ENCODE measurements around the gene ADGRD1. TPM values are rescaled to one million over a fixed set of nuclear protein-coding genes. Genes with fewer than 3 reads are reported as not detected.
A peak's percentile ranks its signal among the peaks of the same experiment; 100 is the strongest.

The ADGRD1 gene
- total and polyA plus RNA-seq, 4 donors, result 9.9 to 15.4 (median 12.7) TPM

DNA sequence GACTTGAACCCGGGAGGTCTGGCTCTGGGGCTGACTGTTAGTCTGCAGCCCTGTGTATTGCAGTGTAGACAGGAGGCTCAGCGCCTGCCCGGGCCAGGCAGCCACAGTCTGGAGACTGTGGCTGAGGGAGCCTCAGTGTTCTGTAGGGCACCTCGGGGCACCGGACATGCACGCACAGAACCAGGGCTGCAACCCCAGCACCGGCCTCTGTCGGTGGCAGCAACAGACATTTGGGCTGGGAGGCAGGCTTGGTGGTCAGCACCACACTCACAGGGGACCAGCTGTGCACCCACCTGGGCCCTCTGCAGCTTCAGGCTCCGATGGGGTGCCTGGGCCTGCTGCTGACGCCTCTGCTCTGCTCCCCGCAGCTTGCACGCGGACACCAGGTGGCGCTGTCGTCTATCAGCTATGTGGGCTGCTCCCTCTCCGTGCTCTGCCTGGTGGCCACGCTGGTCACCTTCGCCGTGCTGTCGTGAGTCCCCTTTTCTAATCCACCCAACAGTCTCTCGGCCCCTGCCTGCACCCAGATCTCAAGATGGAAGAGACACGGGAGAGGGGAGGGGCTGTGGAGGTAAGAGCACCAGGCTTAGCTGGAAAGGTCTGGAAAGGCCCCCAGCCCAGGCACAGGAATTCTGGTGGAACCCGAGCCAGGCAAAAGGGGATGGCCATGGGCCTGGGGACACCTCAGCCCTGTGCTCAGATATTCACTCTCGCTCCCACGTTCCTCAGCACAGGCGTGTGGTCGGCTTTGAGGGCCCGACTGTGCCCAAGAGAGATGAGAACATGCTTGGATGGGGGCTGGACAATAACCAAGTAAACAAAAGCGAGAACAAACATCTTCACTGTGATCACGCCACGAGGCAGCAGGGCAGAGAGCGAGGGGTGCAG, 151.0 kb downstream of the ADGRD1 start:
- Histone ChIP-seq H3K4me3 (ENCODE audit: low read depth, low read length) (no peak overlapping the region), H3K27ac (ENCODE audit: low read depth, low read length) (no peak overlapping the region), H3K27me3 (ENCODE audit: control insufficient read depth, insufficient read depth, low read length) (no peaks in the 10 kb centered on the region), H3K36me3 (ENCODE audit: control insufficient read depth, insufficient read depth, low read length) (no peaks in the 10 kb centered on the region), H3K9me3 (ENCODE audit: control insufficient read depth, insufficient read depth, low read length) (peaks cover 3% of the 10 kb centered on the region), H3K4me1 (ENCODE audit: control insufficient read depth, insufficient read depth, low read length) (peaks cover 45% of the 10 kb centered on the region)
- 54% methylated on average over 25 of the region's 32 CpGs for WGBS (ENCODE audit: insufficient coverage)
- peak; percentile 60 to 96 (median 78) for DNase-seq (ENCODE audit: low read depth in 4 of 6, low spot score in 6 of 6)

DNA sequence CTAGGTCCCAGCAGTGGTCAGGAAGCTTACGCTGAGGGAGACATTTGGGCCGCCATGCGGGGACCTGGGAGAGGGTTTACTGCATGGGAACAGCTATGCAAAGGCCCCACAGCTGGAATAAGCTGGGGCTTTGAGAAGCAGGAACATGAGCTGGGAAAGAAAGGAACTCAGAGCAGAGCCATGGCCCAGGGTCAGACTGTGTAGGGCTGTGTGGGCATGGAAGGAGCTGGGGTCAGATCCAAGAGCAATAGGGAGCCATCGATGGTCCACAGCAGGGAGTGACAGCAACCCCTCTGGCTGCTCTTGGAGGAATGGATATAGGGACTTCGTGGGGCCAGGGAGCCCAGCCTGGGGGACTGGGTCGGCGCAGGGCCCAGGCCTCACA, 151.6 kb downstream of the ADGRD1 start:
- Histone ChIP-seq H3K4me1 (ENCODE audit: control insufficient read depth, insufficient read depth, low read length) (peaks cover 45% of the 10 kb centered on the region), H3K36me3 (ENCODE audit: control insufficient read depth, insufficient read depth, low read length) (no peaks in the 10 kb centered on the region), H3K4me3 (ENCODE audit: low read depth, low read length) (no peak overlapping the region), H3K27me3 (ENCODE audit: control insufficient read depth, insufficient read depth, low read length) (no peaks in the 10 kb centered on the region), H3K9me3 (ENCODE audit: control insufficient read depth, insufficient read depth, low read length) (peaks cover 3% of the 10 kb centered on the region), H3K27ac (ENCODE audit: low read depth, low read length) (no peak overlapping the region)
- WGBS (ENCODE audit: insufficient coverage), result 90% methylated on average over 7 of the region's 7 CpGs
- no peak for DNase-seq (ENCODE audit: low read depth in 4 of 6, low spot score in 6 of 6)

DNA sequence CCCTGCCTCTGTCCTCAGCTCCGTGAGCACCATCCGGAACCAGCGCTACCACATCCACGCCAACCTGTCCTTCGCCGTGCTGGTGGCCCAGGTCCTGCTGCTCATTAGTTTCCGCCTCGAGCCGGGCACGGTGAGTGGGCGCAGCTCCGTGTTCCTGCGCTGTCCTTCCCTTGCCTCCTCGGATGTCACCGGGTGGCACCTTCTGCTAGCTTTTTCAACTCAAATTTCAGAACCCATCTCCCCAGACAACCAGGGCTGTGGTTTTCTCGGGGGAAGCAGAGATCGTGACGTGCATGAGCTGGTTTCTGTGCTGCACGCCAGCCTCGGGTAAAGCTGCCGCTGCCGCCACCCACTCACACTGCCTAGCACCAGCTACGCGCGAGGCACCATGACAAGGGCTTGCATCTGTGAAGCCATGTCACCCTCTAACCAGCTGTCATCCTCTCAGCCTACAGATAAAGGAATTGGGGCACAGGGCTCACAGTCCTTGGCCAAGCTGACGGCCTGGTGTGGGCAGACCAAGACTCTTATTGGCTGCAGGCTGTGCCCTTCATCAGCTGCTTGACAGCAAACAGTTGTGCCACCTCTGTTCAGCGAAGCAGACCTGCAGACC, 152.1 kb downstream of the ADGRD1 start:
- 79% methylated on average over 27 of the region's 27 CpGs for WGBS (ENCODE audit: insufficient coverage)

DNA sequence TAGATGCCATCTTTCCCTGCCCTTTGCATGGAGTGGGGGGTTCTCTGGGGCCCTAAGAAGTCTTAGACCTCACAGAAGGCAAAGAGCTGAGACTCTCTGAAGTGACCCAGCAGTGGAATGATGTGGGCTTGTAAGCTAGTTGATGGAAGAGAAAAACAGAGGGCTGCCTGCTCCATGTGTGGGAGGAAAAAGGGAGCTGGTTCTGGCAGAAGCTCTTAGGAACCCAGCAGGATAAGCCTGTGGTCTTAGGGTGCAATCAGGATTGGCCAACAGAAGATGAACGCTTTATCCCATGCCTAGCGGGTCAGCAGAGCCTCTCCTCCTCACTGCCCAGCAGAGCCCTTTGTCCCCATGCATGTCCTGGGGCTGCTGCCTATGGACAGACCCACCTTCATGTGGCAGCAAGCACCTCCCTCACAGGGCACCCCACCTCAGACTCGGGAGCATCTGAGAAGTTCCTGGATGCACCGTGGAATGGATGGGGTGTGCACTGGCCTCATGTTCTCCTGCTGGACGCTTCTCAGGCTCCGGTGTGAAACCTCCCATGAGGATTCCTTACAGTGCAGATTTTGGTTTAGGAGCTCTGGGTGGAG, 152.7 kb downstream of the ADGRD1 start:
- no peak overlapping the region for H3K27ac ChIP-seq (ENCODE audit: low read depth, low read length)
- H3K4me3 ChIP-seq (ENCODE audit: low read depth, low read length), result no peak overlapping the region
- DNase-seq (ENCODE audit: low read depth in 4 of 6, low spot score in 6 of 6), result no peak
- no peaks in the 10 kb centered on the region for H3K27me3 ChIP-seq (ENCODE audit: control insufficient read depth, insufficient read depth, low read length)
- H3K9me3 ChIP-seq (ENCODE audit: control insufficient read depth, insufficient read depth, low read length), result no peaks in the 10 kb centered on the region
- H3K36me3 ChIP-seq (ENCODE audit: control insufficient read depth, insufficient read depth, low read length), result no peaks in the 10 kb centered on the region
- H3K4me1 ChIP-seq (ENCODE audit: control insufficient read depth, insufficient read depth, low read length), result peaks cover 45% of the 10 kb centered on the region
- WGBS (ENCODE audit: insufficient coverage), result 84% methylated on average over 4 of the region's 6 CpGs

More for the DNA sequence above, 152.1 kb downstream of the ADGRD1 start:
- Histone ChIP-seq H3K4me3 (ENCODE audit: low read depth, low read length) (no peak overlapping the region), H3K27me3 (ENCODE audit: control insufficient read depth, insufficient read depth, low read length) (no peaks in the 10 kb centered on the region), H3K27ac (ENCODE audit: low read depth, low read length) (no peak overlapping the region), H3K9me3 (ENCODE audit: control insufficient read depth, insufficient read depth, low read length) (peaks cover 2% of the 10 kb centered on the region), H3K4me1 (ENCODE audit: control insufficient read depth, insufficient read depth, low read length) (peaks cover 45% of the 10 kb centered on the region), H3K36me3 (ENCODE audit: control insufficient read depth, insufficient read depth, low read length) (no peaks in the 10 kb centered on the region)
- peak in 1 of 6 donors; percentile 47 for DNase-seq (ENCODE audit: low read depth in 4 of 6, low spot score in 6 of 6)

DNA sequence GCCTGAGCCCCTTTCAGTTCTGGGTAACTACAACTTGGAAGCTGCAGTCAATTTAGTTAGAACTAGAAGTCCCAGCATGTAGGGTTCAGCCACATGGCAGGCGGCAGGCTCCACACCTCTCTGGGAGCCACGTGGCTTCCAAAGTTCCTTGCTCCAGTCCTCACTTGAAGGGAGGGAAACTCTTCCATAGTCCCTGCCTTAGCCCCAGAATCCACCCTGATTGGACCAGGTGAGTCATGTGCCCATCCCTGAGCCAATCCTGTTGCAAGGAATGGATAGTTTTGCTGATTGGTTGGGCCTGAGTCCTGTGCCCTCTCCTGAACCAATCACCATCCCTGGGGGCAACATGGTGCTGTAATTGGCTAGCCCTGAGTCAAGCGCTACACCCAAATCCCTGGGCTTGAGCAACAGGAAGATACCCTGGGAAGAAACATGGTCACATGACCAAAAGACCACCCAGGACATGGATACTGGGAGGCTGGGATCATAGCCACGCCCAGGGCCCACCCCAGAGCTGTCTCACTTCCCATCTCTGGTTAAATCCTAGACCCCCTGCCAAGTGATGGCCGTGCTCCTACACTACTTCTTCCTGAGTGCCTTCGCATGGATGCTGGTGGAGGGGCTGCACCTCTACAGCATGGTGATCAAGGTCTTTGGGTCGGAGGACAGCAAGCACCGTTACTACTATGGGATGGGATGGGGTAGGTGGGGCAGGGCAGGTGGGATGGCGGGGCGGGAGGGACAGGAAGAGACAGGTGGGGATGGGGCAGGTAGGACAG, 154.7 kb downstream of the ADGRD1 start:
- Histone ChIP-seq H3K9me3 (ENCODE audit: control insufficient read depth, insufficient read depth, low read length) (no peaks in the 10 kb centered on the region), H3K36me3 (ENCODE audit: control insufficient read depth, insufficient read depth, low read length) (no peaks in the 10 kb centered on the region), H3K4me3 (ENCODE audit: low read depth, low read length) (no peak overlapping the region), H3K27me3 (ENCODE audit: control insufficient read depth, insufficient read depth, low read length) (no peaks in the 10 kb centered on the region), H3K4me1 (ENCODE audit: control insufficient read depth, insufficient read depth, low read length) (peaks cover 41% of the 10 kb centered on the region), H3K27ac (ENCODE audit: low read depth, low read length) (no peak overlapping the region)
- 85% methylated on average over 10 of the region's 10 CpGs for WGBS (ENCODE audit: insufficient coverage)
- DNase-seq (ENCODE audit: low read depth in 4 of 6, low spot score in 6 of 6), result no peak

DNA sequence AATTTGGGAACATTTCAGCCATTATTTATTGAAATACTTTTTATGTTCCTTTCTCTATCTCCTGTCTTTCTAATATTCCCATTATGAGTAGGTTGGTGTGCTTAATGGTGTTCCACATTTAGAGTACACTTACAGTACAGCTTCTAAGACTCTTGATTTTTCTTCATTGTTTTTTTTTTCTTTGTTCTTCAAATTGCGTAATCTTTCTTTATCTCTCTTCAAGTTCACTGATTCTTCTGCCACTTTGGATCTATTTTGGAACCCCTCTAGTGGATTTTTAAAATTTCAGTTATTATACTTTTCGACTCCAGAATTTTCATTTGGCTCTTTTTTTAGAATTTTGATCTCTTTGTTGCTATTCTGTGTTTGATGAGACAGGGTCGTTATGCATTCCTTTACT, 157.7 kb downstream of the ADGRD1 start:
- Histone ChIP-seq H3K4me1 (ENCODE audit: control insufficient read depth, insufficient read depth, low read length) (peaks cover 32% of the 10 kb centered on the region), H3K4me3 (ENCODE audit: low read depth, low read length) (no peak overlapping the region), H3K27me3 (ENCODE audit: control insufficient read depth, insufficient read depth, low read length) (no peaks in the 10 kb centered on the region), H3K9me3 (ENCODE audit: control insufficient read depth, insufficient read depth, low read length) (no peaks in the 10 kb centered on the region), H3K27ac (ENCODE audit: low read depth, low read length) (no peak overlapping the region), H3K36me3 (ENCODE audit: control insufficient read depth, insufficient read depth, low read length) (no peaks in the 10 kb centered on the region)
- DNase-seq (ENCODE audit: low read depth in 4 of 6, low spot score in 6 of 6), result no peak
- no CpG with 5 or more reads among the region's 3 CpGs for WGBS (ENCODE audit: insufficient coverage)

DNA sequence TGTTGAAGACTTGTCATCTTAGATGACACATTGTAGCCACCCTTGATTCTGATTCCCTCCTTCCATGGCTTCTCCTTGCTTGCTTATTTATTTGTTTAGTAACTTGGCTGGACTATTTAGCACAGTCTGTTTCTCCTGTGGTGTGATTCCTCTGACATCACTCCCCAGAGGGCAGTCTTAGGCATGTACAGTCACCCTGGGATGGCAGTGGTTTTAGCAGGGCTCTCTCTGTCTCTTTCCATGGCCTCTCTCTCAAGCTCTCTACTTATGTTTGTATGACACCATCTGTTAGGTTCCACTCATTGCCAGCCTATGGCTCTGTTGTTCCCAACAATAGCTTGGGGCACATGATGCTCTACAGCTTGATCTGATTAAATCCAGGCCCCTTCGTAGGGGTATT, 158.3 kb downstream of the ADGRD1 start:
- Histone ChIP-seq H3K4me1 (ENCODE audit: control insufficient read depth, insufficient read depth, low read length) (peaks cover 33% of the 10 kb centered on the region), H3K27ac (ENCODE audit: low read depth, low read length) (peak overlapping the region; percentile 27), H3K27me3 (ENCODE audit: control insufficient read depth, insufficient read depth, low read length) (no peaks in the 10 kb centered on the region), H3K36me3 (ENCODE audit: control insufficient read depth, insufficient read depth, low read length) (no peaks in the 10 kb centered on the region), H3K4me3 (ENCODE audit: low read depth, low read length) (no peak overlapping the region), H3K9me3 (ENCODE audit: control insufficient read depth, insufficient read depth, low read length) (no peaks in the 10 kb centered on the region)
- peak in 2 of 6 donors; percentile 32 to 61 for DNase-seq (ENCODE audit: low read depth in 4 of 6, low spot score in 6 of 6)
- 89% methylated on average over 1 of the region's 1 CpG for WGBS (ENCODE audit: insufficient coverage)

DNA sequence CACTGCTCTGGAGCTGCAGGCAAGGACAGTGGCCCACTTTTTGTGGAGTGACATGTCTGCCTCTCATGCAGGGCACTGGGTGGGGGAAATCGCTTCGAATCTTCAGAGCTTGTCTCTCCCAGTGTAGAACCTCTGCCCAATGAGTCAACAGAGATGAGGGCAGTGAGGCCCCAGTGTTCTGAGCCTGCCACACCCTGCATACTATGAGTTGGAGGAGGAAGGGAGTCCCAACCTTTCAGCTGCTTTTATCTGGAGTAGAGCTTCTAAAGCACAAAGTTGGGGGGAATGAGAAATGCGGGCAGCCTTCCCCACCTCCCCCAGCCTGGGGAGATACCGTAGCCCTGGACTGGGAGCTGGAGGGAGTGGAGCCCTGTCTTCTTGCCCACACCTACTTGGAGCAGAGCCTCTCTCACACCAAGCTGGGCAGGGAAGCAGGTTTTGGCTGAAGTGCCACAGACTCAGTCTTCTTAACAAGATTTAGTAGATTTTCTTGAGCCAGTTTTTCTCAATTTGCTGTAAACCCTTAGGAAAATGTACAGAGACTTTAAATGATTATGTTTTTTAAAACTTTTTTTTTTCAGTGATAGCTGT, 159.1 kb downstream of the ADGRD1 start:
- Histone ChIP-seq H3K36me3 (ENCODE audit: control insufficient read depth, insufficient read depth, low read length) (no peaks in the 10 kb centered on the region), H3K27ac (ENCODE audit: low read depth, low read length) (peak overlapping the region; percentile 27), H3K9me3 (ENCODE audit: control insufficient read depth, insufficient read depth, low read length) (no peaks in the 10 kb centered on the region), H3K27me3 (ENCODE audit: control insufficient read depth, insufficient read depth, low read length) (no peaks in the 10 kb centered on the region), H3K4me3 (ENCODE audit: low read depth, low read length) (no peak overlapping the region), H3K4me1 (ENCODE audit: control insufficient read depth, insufficient read depth, low read length) (peaks cover 33% of the 10 kb centered on the region)
- DNase-seq (ENCODE audit: low read depth in 4 of 6, low spot score in 6 of 6), result no peak
- 100% methylated on average over 2 of the region's 4 CpGs for WGBS (ENCODE audit: insufficient coverage)
